NCI-H460 (cell line): ENCODE results near the gene FBLN7. TPM values are rescaled to one million over a fixed set of nuclear protein-coding genes. Genes with fewer than 3 reads are reported as not detected.

Experiments used
- DNase-seq: peaks from one replicate; pipeline ENCODE4 v3.0.0-alpha.2; 2016; ENCODE audit warnings: low read depth; ENCODE audit errors: extremely low read depth
- total RNA-seq: library from RNA; depleted of rRNA; stranded (reverse); fragments of >200 nt; shearing (Covaris generic); gene quantifications from 2 replicates; pipeline ENCODE4 v1.2.3, GENCODE V29; 2014

The FBLN7 gene
- total RNA-seq, 1 experiment from 2014 or later, result 0.40 TPM

GRCh38 chr2:112155331-112156151 lies 17.4 kb downstream of the FBLN7 start:
- no peak for DNase-seq

DNA sequence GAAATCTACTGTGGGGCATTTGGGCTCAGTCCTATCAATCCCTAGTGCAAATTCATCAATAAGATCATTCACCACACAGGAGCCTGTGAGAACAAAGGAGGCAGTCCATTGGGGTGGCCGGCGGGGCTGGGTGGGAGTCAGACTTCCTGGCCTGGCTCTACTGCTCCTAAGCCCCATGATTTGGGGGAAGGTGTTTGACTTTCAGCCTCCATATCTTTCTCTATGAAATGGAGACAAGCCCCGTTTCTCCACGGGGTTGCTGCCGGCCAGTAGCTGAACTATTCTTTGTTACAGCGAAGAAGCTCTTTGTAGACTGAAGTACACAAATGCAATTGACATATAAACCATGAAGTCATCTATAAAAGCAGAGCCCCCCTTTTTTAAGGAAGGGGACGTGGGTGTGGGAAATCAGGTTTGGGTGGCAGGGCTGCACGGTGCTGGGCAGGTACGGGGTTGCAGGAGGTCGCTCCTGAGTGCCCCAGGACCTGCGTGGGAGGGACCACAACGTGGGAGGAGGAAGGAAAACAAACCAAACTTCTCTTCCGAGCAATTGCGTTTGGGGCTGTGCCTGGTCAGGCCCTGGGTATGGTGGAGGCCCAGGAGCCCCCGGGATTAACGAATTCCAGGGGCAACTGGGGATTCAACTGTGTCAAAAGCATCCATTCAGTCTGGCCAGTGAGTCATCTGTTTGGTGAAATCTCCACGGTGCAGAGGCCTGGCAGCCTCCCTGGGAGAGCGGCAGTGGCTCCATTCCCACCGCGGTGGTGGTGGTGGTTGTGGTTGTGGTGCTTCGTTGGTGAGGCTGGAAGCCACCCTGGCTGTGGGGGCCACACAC lies 18.2 kb downstream of the FBLN7 start:
- DNase-seq, result no peak

- DNase-seq, result no peak
Observed at GRCh38 chr2:112157472-112157871, 19.3 kb downstream of the FBLN7 start.

GRCh38 chr2:112159454-112159921 lies 21.3 kb downstream of the FBLN7 start:
- DNase-seq, result no peak

GRCh38 chr2:112160283-112161250 lies 22.4 kb downstream of the FBLN7 start:
- no peak for DNase-seq

DNA sequence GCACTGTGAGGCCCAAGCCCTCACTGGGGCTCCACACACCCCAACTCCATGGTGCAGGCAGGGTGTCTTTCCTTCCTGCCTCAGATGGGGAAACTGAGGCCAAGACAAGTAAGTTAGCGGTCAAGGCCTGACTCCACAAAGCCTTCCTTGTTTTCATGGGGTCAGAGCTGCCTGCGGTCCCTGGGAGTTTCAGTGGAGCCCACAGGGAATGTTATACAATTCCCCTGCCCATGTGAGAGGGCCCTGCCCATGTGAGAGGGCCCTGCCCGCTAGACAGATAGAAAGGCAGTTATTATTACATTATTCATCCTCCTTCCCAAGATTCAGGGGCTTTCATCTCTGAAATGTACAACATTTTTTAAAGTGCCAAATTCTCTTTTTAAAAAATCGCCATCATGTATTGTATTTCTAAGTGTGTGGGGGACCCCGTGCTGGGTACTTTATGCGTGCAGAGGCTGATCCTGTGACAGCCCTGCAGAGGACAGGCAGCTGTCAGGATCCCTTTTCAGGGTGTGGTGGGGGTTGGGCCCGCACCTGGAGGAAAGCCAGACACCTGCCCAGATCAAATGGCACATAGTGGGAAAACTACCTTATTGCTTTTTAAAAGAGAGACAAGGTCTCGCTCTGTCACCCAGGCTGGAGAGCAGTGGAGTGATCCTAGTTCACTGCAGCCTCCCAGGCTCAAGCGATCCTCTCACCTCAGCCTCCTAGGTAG lies 23.4 kb downstream of the FBLN7 start:
- DNase-seq, result no peak

- no peak for DNase-seq
Observed at GRCh38 chr2:112162341-112162740, 24.2 kb downstream of the FBLN7 start.

DNA sequence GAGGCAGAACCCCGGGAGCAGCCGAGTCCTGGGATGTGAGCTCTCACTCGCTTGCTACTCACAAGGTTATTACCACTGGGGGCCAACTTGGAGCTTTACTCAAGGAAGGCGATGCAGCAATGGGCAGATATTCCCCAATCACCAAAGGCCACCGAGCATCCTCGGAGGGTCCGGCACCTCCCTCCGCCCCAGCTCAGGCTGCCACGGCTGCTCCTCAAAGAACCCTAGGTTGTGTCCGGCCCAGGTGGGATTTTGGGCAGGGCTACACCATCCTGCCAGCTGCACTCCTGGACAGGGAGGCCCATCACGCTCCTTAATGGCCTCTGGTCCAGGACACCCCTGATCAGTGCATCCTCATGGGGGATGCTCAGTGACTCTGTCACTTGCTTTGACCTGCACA lies 24.8 kb downstream of the FBLN7 start:
- no peak for DNase-seq

- DNase-seq, result no peak
Observed at GRCh38 chr2:112163541-112163981, 25.4 kb downstream of the FBLN7 start.

- no peak for DNase-seq
Observed at GRCh38 chr2:112164876-112165275, 26.7 kb downstream of the FBLN7 start.

- no peak for DNase-seq
Observed at GRCh38 chr2:112165296-112165695, 27.1 kb downstream of the FBLN7 start.

- no peak for DNase-seq
Observed at GRCh38 chr2:112166806-112167499, 28.8 kb downstream of the FBLN7 start.

GRCh38 chr2:112168422-112169124 lies 30.4 kb downstream of the FBLN7 start:
- no peak for DNase-seq

- no peak for DNase-seq
Observed at GRCh38 chr2:112170495-112170894, 32.3 kb downstream of the FBLN7 start.

DNA sequence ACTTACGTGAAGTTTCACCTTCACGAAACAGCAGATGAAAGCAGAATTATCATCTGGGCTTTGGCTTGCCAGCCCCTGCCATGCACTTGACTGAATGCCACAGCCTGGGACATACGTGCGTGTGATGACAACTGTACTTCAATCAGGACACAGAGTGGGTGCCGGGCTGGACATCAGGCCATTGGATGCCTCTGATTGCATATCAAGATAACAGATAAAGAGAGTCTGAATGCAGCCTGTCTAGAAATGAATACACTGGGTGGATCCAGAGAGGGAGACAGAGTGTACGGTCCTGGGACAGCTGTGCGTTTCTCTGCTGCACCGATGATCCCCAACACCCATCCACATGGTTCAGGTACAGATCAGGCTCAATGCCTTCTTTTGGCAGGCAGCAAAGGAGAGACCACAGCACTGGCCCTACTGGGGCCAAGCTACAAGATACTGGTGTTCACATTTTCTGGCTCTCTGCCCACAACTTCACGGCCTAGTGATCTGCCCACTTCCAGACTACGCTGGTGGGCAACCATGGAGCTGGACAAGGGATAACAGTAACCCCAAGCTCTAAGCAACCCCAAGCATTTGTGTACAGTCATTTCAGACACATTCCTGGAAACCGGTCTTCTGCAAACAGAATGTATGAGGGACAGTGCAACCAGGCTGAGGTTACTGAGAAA lies 35.6 kb downstream of the FBLN7 start:
- no peak for DNase-seq

DNA sequence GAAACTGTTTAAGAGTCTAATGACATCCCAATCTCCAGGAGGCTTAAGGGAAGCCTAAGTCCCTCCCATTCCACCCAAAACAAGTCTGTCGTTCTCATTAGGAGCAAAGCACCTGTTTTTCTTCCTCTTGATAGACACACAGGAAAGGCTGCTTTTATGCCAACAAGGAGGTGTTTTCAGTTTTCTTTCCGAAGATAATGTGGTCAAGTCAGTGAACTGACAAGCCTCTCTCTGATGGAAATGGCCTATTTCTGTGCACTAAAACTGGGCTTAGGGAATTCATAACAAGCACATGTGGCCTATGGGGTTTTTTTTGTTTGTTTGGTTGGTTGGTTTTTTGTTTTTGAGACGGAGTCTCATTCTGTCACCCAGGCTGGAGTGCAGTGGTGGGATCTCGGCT lies 36.2 kb downstream of the FBLN7 start:
- no peak for DNase-seq

GRCh38 chr2:112175333-112175732 lies 37.1 kb downstream of the FBLN7 start:
- no peak for DNase-seq

DNA sequence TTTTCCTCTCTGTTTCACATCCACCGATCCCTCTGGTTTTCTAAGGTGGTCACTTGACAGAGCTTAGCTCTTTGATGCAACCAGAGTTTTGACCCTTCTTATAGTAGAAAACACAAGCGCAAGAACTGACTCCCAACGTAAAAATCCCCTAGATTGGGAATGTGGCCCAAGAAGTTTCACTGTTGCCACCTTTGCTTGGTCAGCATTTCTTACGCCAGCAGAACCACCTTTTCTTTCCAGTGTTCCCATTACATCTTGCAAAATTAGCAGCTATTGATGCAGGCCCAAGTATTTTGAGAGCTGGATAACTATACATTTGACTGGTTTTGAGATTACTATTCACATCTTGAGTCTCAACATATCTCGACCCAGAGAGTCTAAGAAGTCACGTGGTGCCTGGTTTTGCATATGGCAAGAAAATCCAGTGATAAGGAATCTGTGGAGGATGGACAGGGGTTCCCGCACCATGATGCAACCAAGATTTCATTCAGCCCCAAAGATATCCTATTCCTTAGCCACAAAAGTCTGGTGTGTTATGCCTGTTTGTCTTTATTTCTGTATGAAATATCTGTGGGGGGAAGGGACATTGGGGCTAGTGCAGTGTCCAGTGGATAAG lies 37.9 kb downstream of the FBLN7 start:
- no peak for DNase-seq
